SJCRH30 (cell line): Measurements from ENCODE around the gene HFM1. TPM values are rescaled to one million over a fixed set of nuclear protein-coding genes. Genes with fewer than 3 reads are reported as not detected.

Experiments used
- DNase-seq, 2 experiments: peaks; one replicate each; pipeline ENCODE4 v3.0.0-alpha.2; 2015 to 2020
- H3K27ac ChIP-seq: fragments of 250-450 bp; sonication (Bioruptor Pico); 2 replicates; pipeline ENCODE4 v1.5.1; 2020; ENCODE audit warnings: mild to moderate bottlenecking, moderate library complexity
- H3K27me3 ChIP-seq: fragments of 250-450 bp; sonication (Bioruptor Pico); 2 replicates; pipeline ENCODE4 v1.5.1; 2020; ENCODE audit warnings: mild to moderate bottlenecking, moderate library complexity
- H3K36me3 ChIP-seq: fragments of 250-450 bp; sonication (Bioruptor Pico); 2 replicates; pipeline ENCODE4 v1.5.1; 2020; ENCODE audit warnings: mild to moderate bottlenecking, moderate library complexity
- H3K4me1 ChIP-seq: fragments of 250-450 bp; sonication (Bioruptor Pico); 2 replicates; pipeline ENCODE4 v1.5.1; 2020; ENCODE audit warnings: mild to moderate bottlenecking, moderate library complexity
- H3K4me3 ChIP-seq: fragments of 250-450 bp; sonication (Bioruptor Pico); 2 replicates; pipeline ENCODE4 v1.5.1; 2020; ENCODE audit warnings: mild to moderate bottlenecking, moderate library complexity
- H3K9me3 ChIP-seq: fragments of 250-450 bp; sonication (Bioruptor Pico); replicated peaks from 2 replicates; pipeline ENCODE4 v1.5.1; 2020; ENCODE audit warnings: mild to moderate bottlenecking, moderate library complexity
- total RNA-seq: library from RNA; depleted of rRNA; stranded (reverse); fragments of >200 nt; shearing (Covaris generic); gene quantifications from 2 replicates; pipeline ENCODE4 v1.2.3, GENCODE V29; 2014; rRNA removed

HFM1 gene
- total RNA-seq, 1 experiment from 2014 or later, result 6.9 TPM

GRCh38 chr1:91244737-91245136 is 159.9 kb downstream of the HFM1 start:
- Histone ChIP-seq H3K36me3 (no peaks in the 10 kb centered on the region), H3K27ac (no peak overlapping the region), H3K27me3 (no peaks in the 10 kb centered on the region), H3K4me1 (peaks cover 6% of the 10 kb centered on the region; the same call in 1 of the 2 replicates), H3K4me3 (no peak overlapping the region), H3K9me3 (no peaks in the 10 kb centered on the region)
- DNase-seq, result no peak

GRCh38 chr1:91243171-91243570 is 161.5 kb downstream of the HFM1 start:
- Histone ChIP-seq H3K27me3 (no peaks in the 10 kb centered on the region), H3K9me3 (no peaks in the 10 kb centered on the region), H3K27ac (no peak overlapping the region), H3K4me3 (no peak overlapping the region), H3K4me1 (peaks cover 6% of the 10 kb centered on the region; the same call in 1 of the 2 replicates), H3K36me3 (no peaks in the 10 kb centered on the region)
- DNase-seq, result no peak

GRCh38 chr1:91234181-91234580 is 170.5 kb downstream of the HFM1 start:
- H3K36me3 ChIP-seq, result no peaks in the 10 kb centered on the region
- H3K27ac ChIP-seq, result no peak overlapping the region
- no peak overlapping the region for H3K4me3 ChIP-seq
- no peaks in the 10 kb centered on the region for H3K9me3 ChIP-seq
- H3K4me1 ChIP-seq, result no peaks in the 10 kb centered on the region
- no peak for DNase-seq
- no peaks in the 10 kb centered on the region for H3K27me3 ChIP-seq

GRCh38 chr1:91226741-91227140 is 177.9 kb downstream of the HFM1 start:
- no peak overlapping the region for H3K4me3 ChIP-seq

GRCh38 chr1:91224878-91225277 is 179.8 kb downstream of the HFM1 start:
- H3K4me1 ChIP-seq, result no peaks in the 10 kb centered on the region
- no peak overlapping the region for H3K27ac ChIP-seq
- no peaks in the 10 kb centered on the region for H3K36me3 ChIP-seq
- no peak for DNase-seq
- 0 out of 2 replicates have a peak, but pooled peaks cover 2% of the 10 kb centered on the region for H3K9me3 ChIP-seq
- no peaks in the 10 kb centered on the region for H3K27me3 ChIP-seq
- no peak overlapping the region for H3K4me3 ChIP-seq

More at GRCh38 chr1:91226741-91227140, 177.9 kb downstream of the HFM1 start:
- Histone ChIP-seq H3K4me1 (no peaks in the 10 kb centered on the region), H3K27me3 (no peaks in the 10 kb centered on the region), H3K9me3 (no peaks in the 10 kb centered on the region), H3K27ac (no peak overlapping the region), H3K36me3 (no peaks in the 10 kb centered on the region)
- DNase-seq, result no peak

GRCh38 chr1:91221017-91221416 is 183.6 kb downstream of the HFM1 start:
- H3K4me3 ChIP-seq, result no peak overlapping the region
- no peak overlapping the region for H3K27ac ChIP-seq
- no peak for DNase-seq
- H3K4me1 ChIP-seq, result no peaks in the 10 kb centered on the region
- 0 out of 2 replicates have a peak, but pooled peaks cover 2% of the 10 kb centered on the region for H3K9me3 ChIP-seq
- H3K27me3 ChIP-seq, result no peaks in the 10 kb centered on the region
- H3K36me3 ChIP-seq, result no peaks in the 10 kb centered on the region

- Histone ChIP-seq H3K9me3 (0 out of 2 replicates have a peak, but pooled peaks cover 2% of the 10 kb centered on the region), H3K4me1 (no peaks in the 10 kb centered on the region), H3K27ac (no peak overlapping the region), H3K36me3 (no peaks in the 10 kb centered on the region), H3K4me3 (no peak overlapping the region), H3K27me3 (no peaks in the 10 kb centered on the region)
- DNase-seq, result no peak
Measured at GRCh38 chr1:91217911-91218310, 186.7 kb downstream of the HFM1 start.

Other genes starting within 250 kb of the HFM1 start
- gene CDC7, start 96.0 kb upstream of the HFM1 start, total RNA-seq, result 28.0 and 29.5 TPM in 2 replicates